Sigmoid colon (tissue), 4 donors: ENCODE results near the gene SYTL5.

Experiments used
- EP300 ChIP-seq, 4 donors: sonication (generic); formaldehyde crosslinking; IDR thresholded peaks; one replicate each; pipeline ENCODE4 v1.6.1; 2017; ENCODE audit warnings: antibody characterized with exemption in 4 of 4
- POLR2A ChIP-seq, 2 donors: fragments of 450-650 bp; IDR thresholded peaks; one replicate each; pipeline ENCODE4 v1.6.1; 2016; ENCODE audit warnings: antibody characterized with exemption in 2 of 2, mild to moderate bottlenecking in 2 of 2, moderate library complexity in 2 of 2
- POLR2AphosphoS5 ChIP-seq, 4 donors: sonication (generic); formaldehyde crosslinking; IDR thresholded peaks; one replicate each; pipeline ENCODE4 v1.6.1; 2017; ENCODE audit warnings: antibody characterized with exemption in 4 of 4
- TF ChIP-seq, protein P1 (sequence below), 4 experiments: fragments of 450-650 bp in 3 of 4; fragments of 200-600 bp in 1 of 4; IDR thresholded peaks; one replicate each; pipeline ENCODE4 v1.5.1; 2016 to 2019; ENCODE audit warnings: antibody characterized with exemption in 4 of 4, mild to moderate bottlenecking in 3 of 4, moderate library complexity in 2 of 4

- TF ChIP-seq POLR2A (IDR thresholded peaks at IDR 0.05) (no peak), EP300 (IDR thresholded peaks at IDR 0.05) (no peak), POLR2AphosphoS5 (IDR thresholded peaks at IDR 0.05) (no peak)
- TF ChIP-seq, protein P1, sequence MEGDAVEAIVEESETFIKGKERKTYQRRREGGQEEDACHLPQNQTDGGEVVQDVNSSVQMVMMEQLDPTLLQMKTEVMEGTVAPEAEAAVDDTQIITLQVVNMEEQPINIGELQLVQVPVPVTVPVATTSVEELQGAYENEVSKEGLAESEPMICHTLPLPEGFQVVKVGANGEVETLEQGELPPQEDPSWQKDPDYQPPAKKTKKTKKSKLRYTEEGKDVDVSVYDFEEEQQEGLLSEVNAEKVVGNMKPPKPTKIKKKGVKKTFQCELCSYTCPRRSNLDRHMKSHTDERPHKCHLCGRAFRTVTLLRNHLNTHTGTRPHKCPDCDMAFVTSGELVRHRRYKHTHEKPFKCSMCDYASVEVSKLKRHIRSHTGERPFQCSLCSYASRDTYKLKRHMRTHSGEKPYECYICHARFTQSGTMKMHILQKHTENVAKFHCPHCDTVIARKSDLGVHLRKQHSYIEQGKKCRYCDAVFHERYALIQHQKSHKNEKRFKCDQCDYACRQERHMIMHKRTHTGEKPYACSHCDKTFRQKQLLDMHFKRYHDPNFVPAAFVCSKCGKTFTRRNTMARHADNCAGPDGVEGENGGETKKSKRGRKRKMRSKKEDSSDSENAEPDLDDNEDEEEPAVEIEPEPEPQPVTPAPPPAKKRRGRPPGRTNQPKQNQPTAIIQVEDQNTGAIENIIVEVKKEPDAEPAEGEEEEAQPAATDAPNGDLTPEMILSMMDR (IDR thresholded peaks at IDR 0.05): no peak
These were observed 132.0 kb downstream of the SYTL5 start for GRCh38 chrX:38138157-38138891.
